Activated T-cell treated with anti-CD3 and anti-CD28 coated beads, Interleukin-2, amount 50 U/mL, for 4 hours (primary cell): ENCODE data around the gene AGBL4. TPM values are rescaled to one million over a fixed set of nuclear protein-coding genes. Genes with fewer than 3 reads are reported as not detected.
"Not testable (repeated sequence)": the region's sequence is repeated elsewhere in the genome, so short reads cannot be mapped to it uniquely, and the experiment has no call there.

Experiments
- ATAC-seq, 2 donors: fragments of 200-7000 bp; cut with Tn5 transposase; one replicate each; pipeline ENCODE4 v1.10.0; 2021
- DNase-seq: peaks from one replicate; pipeline ENCODE4 v3.0.0-alpha.2; 2020
- H3K27me3 Mint-ChIP-seq: one replicate; pipeline ENCODE4 v1.8.0; 2021; ENCODE audit warnings: low read depth, mixed read lengths
- H3K36me3 Mint-ChIP-seq: one replicate; pipeline ENCODE4 v1.8.0; 2022; ENCODE audit warnings: mixed read lengths; ENCODE audit not compliant: insufficient read depth
- H3K4me1 Mint-ChIP-seq: one replicate; pipeline ENCODE4 v1.8.0; 2021; ENCODE audit warnings: low read depth, mixed read lengths
- H3K4me3 Mint-ChIP-seq: one replicate; pipeline ENCODE4 v1.8.0; 2021; ENCODE audit warnings: mild to moderate bottlenecking, moderate library complexity, mixed read lengths
- H3K9me3 Mint-ChIP-seq: one replicate; pipeline ENCODE4 v1.8.0; 2021; ENCODE audit warnings: mixed read lengths
- total RNA-seq, 3 donors: library from RNA; stranded (reverse); gene quantifications; one replicate each; pipeline ENCODE4 v1.2.1, GENCODE V29; 2021

The AGBL4 gene
- total RNA-seq, 3 donors from 2014 or later = not detected

- DNase-seq (no peak), ATAC-seq (no peak)
- H3K4me3 Mint-ChIP-seq = no peak overlapping the region
- H3K4me1 Mint-ChIP-seq = no peaks in the 10 kb centered on the region
- H3K27me3 Mint-ChIP-seq = no peaks in the 10 kb centered on the region
- peaks cover 7% of the 10 kb centered on the region for H3K9me3 Mint-ChIP-seq
- H3K36me3 Mint-ChIP-seq = no peaks in the 10 kb centered on the region
Measured at GRCh38 chr1:49339043-49339442, 684.7 kb downstream of the AGBL4 start.

DNA sequence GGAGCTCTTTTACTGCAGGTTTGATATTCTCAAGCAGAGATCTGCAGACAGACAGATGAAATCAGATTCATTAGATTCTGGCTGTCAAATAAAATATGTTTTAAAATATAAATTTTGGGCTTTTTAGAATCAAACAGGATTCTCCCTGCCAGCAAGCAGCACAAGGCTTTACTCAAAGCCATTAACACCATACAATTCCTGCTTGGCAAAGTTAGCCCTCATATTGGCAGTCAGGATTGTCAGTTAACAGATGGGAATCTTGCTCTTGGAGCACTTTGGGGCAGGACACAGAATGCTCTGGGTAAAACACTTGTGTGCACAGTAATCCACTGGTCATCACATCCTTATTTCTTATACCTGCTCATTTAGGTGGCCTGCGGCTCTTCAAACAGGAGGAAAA is 686.5 kb downstream of the AGBL4 start:
- no peak for DNase-seq
- H3K4me1 Mint-ChIP-seq = no peaks in the 10 kb centered on the region
- H3K4me3 Mint-ChIP-seq = no peak overlapping the region
- peaks cover 7% of the 10 kb centered on the region for H3K9me3 Mint-ChIP-seq
- ATAC-seq = no peak
- H3K36me3 Mint-ChIP-seq = no peaks in the 10 kb centered on the region
- no peaks in the 10 kb centered on the region for H3K27me3 Mint-ChIP-seq

- ATAC-seq = no peak
- Mint-ChIP-seq H3K4me3 (no peak overlapping the region), H3K27me3 (no peaks in the 10 kb centered on the region), H3K4me1 (no peaks in the 10 kb centered on the region), H3K36me3 (no peaks in the 10 kb centered on the region), H3K9me3 (no peaks in the 10 kb centered on the region)
- no peak for DNase-seq
Measured at GRCh38 chr1:49333906-49334305, 689.8 kb downstream of the AGBL4 start.

DNA sequence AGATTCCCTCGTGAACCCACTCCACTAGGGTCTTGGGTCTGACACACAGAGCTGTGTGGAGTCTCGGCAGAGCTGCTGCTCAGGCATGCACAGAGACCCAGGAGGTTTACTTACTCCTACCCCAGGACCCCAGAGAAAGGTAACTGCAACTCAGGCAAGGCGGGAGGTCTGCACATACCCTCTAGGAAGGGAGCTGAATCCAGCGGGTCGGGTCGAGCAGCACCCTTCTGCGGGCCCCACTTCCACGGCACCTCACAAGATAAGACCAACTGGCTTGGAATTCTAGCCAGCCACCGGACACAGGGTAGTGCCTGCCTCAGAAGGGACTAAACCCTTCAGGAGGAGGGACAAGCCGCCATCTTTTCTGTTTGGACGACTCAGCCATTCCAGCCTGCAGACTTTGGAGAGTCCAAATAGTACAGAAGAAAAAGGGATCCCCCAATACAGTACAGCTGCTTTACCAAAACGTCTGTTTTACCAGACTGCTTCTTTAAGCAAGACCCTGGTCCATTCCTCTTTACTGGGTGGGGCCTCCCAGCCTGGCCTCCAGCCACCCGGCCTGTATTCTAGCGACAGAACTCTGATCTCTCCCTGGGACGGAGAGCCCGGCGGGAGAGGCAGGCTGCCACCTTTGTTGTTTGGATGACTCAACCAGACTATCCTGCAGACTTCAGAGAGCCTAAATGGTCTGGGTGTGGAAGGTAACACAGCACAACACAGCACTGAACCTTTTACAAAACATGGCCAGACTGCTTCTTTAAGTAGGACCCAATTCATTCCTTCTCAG is 692.5 kb downstream of the AGBL4 start:
- no peaks in the 10 kb centered on the region for H3K27me3 Mint-ChIP-seq
- no peak for ATAC-seq
- no peaks in the 10 kb centered on the region for H3K36me3 Mint-ChIP-seq
- no peaks in the 10 kb centered on the region for H3K9me3 Mint-ChIP-seq
- no peak for DNase-seq
- H3K4me1 Mint-ChIP-seq = no peaks in the 10 kb centered on the region
- H3K4me3 Mint-ChIP-seq = no peak overlapping the region

- no peaks in the 10 kb centered on the region for H3K4me1 Mint-ChIP-seq
- no peaks in the 10 kb centered on the region for H3K27me3 Mint-ChIP-seq
- H3K9me3 Mint-ChIP-seq = no peaks in the 10 kb centered on the region
- no peak for ATAC-seq
- DNase-seq = no peak
- H3K4me3 Mint-ChIP-seq = no peak overlapping the region
- no peaks in the 10 kb centered on the region for H3K36me3 Mint-ChIP-seq
Measured at GRCh38 chr1:49323925-49324540, 699.7 kb downstream of the AGBL4 start.

- not testable (repeated sequence) for ATAC-seq, H3K4me3 Mint-ChIP-seq, H3K36me3 Mint-ChIP-seq, H3K27me3 Mint-ChIP-seq, DNase-seq, H3K4me1 Mint-ChIP-seq, H3K9me3 Mint-ChIP-seq
Measured at GRCh38 chr1:49320493-49320892, 703.3 kb downstream of the AGBL4 start.

DNA sequence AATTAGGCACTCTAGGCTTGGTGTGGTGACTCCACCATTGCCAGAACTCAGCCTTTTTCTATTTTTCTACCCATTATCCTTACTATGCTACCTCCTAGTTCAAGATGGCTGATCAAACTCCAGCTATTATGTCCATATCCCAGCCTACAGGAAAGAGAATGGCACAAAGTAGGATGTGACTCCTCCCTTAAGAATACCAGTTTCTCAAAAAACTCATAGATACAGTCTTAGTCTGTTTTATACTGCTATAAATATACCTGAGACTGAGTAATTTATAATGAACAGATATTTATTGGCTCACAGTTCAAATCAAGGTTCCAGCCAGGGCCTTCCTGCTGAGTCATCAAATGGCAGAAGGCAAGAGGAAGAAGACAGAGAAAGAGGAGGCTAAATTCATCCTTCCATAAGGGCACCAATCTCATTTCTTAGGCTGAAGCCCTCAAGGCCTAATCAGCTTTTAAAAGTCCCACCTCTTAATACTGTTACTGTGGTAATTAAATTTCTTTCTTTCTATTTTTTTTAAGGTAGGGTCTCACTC is 704.3 kb downstream of the AGBL4 start:
- no peaks in the 10 kb centered on the region for H3K36me3 Mint-ChIP-seq
- H3K27me3 Mint-ChIP-seq = peaks cover 2% of the 10 kb centered on the region
- ATAC-seq (no peak), DNase-seq (no peak)
- H3K4me1 Mint-ChIP-seq = no peaks in the 10 kb centered on the region
- no peaks in the 10 kb centered on the region for H3K9me3 Mint-ChIP-seq
- no peak overlapping the region for H3K4me3 Mint-ChIP-seq

DNA sequence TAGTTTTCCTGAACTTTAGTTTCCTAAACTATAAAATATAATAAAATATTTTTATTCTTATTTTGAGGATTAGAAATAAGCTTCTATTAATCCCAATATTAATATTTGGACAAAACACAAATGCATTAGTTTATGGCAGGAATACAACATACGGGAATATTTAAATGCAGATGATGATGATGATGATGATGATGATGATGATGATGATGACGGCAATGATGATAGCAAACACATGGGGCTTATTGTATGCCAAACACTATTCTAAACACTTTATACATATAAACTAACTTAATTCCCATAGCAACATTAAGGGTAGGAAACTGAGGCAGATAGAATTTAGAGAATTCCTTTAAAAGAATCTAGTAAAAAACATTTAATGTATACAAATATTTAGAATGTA is 705.5 kb downstream of the AGBL4 start:
- Mint-ChIP-seq H3K27me3 (peaks cover 2% of the 10 kb centered on the region), H3K4me1 (no peaks in the 10 kb centered on the region), H3K9me3 (no peaks in the 10 kb centered on the region), H3K36me3 (no peaks in the 10 kb centered on the region), H3K4me3 (no peak overlapping the region)
- ATAC-seq = no peak
- DNase-seq = no peak

- no peak for ATAC-seq
- H3K4me3 Mint-ChIP-seq = no peak overlapping the region
- H3K4me1 Mint-ChIP-seq = no peaks in the 10 kb centered on the region
Measured at GRCh38 chr1:49307457-49307856, 716.3 kb downstream of the AGBL4 start.

GRCh38 chr1:49306507-49307070 is 717.2 kb downstream of the AGBL4 start:
- ATAC-seq = peak; percentile 10 to 21

More at GRCh38 chr1:49307457-49307856, 716.3 kb downstream of the AGBL4 start:
- Mint-ChIP-seq H3K9me3 (peaks cover 8% of the 10 kb centered on the region), H3K36me3 (no peaks in the 10 kb centered on the region), H3K27me3 (no peaks in the 10 kb centered on the region)
- DNase-seq = no peak

DNA sequence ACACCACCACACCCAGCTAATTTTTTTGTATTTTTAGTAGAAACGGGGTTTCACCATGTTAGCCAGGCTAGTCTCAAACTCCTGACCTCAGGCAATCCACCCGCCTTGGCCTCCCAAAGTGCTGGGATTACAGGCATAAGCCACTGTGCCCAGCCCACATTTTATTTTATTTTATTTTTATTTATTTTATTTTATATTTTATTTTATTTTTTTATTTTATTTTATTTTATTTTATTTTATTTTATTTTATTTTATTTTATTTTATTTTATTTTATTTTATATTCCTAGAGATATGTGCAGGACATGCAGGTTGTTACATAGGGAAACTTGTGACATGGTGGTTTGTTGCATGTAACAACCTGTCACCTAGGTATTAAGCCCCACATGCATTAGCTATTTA is 721.4 kb downstream of the AGBL4 start:
- H3K4me1 Mint-ChIP-seq, H3K4me3 Mint-ChIP-seq, H3K27me3 Mint-ChIP-seq, DNase-seq, ATAC-seq, H3K36me3 Mint-ChIP-seq: not testable (repeated sequence)
- H3K9me3 Mint-ChIP-seq = peaks cover 12% of the 10 kb centered on the region

More at GRCh38 chr1:49306507-49307070, 717.2 kb downstream of the AGBL4 start:
- H3K4me3 Mint-ChIP-seq = no peak overlapping the region
- H3K36me3 Mint-ChIP-seq = no peaks in the 10 kb centered on the region
- no peaks in the 10 kb centered on the region for H3K4me1 Mint-ChIP-seq
- H3K9me3 Mint-ChIP-seq = peaks cover 11% of the 10 kb centered on the region
- no peak for DNase-seq
- no peaks in the 10 kb centered on the region for H3K27me3 Mint-ChIP-seq

DNA sequence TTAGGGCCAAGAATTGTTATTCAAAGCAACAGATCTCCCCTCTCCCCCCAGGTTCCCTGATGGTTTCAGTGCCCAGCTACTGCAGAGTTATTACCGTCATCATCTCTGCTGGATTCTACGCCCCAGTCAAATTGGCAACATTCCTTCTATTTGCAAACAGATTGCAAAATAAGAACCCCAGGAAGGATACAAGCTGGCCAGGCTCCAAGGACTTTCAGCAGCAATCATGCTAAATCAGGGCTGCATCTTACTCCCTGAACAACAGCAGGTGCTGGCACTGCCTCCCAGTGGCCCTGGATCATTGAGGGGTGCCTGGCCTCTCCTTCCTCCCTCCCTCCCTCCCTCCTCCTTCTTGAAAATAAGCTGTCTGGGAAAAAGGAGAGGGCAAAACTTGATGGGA is 725.5 kb downstream of the AGBL4 start:
- no peak for ATAC-seq
- no peaks in the 10 kb centered on the region for H3K27me3 Mint-ChIP-seq
- no peaks in the 10 kb centered on the region for H3K4me1 Mint-ChIP-seq
- peaks cover 8% of the 10 kb centered on the region for H3K9me3 Mint-ChIP-seq
- no peaks in the 10 kb centered on the region for H3K36me3 Mint-ChIP-seq
- DNase-seq = no peak
- no peak overlapping the region for H3K4me3 Mint-ChIP-seq

GRCh38 chr1:49297783-49298182 is 726.0 kb downstream of the AGBL4 start:
- DNase-seq (no peak), ATAC-seq (no peak)
- no peaks in the 10 kb centered on the region for H3K36me3 Mint-ChIP-seq
- no peaks in the 10 kb centered on the region for H3K4me1 Mint-ChIP-seq
- no peaks in the 10 kb centered on the region for H3K27me3 Mint-ChIP-seq
- peaks cover 7% of the 10 kb centered on the region for H3K9me3 Mint-ChIP-seq
- H3K4me3 Mint-ChIP-seq = no peak overlapping the region

GRCh38 chr1:49294539-49294938 is 729.2 kb downstream of the AGBL4 start:
- H3K36me3 Mint-ChIP-seq = no peaks in the 10 kb centered on the region
- no peaks in the 10 kb centered on the region for H3K27me3 Mint-ChIP-seq
- H3K4me3 Mint-ChIP-seq = no peak overlapping the region
- no peaks in the 10 kb centered on the region for H3K9me3 Mint-ChIP-seq
- no peak for ATAC-seq
- no peak for DNase-seq
- H3K4me1 Mint-ChIP-seq = no peaks in the 10 kb centered on the region

GRCh38 chr1:49293016-49293415 is 730.7 kb downstream of the AGBL4 start:
- Mint-ChIP-seq H3K4me1 (no peaks in the 10 kb centered on the region), H3K4me3 (no peak overlapping the region), H3K27me3 (no peaks in the 10 kb centered on the region), H3K36me3 (no peaks in the 10 kb centered on the region), H3K9me3 (peaks cover 4% of the 10 kb centered on the region)
- no peak for ATAC-seq
- no peak for DNase-seq
